Keratinocyte (primary cell): Measurements from ENCODE around the gene ALX4.

ENCODE experiments used
- CTCF ChIP-seq, 3 experiments: IDR thresholded peaks in 1 of 3; conservative IDR thresholded peaks in 1 of 3; optimal IDR thresholded peaks in 1 of 3; 2 replicates in 2 of 3; 3 replicates in 1 of 3; pipeline versions ENCODE3 to v1.5.1; 2011; ENCODE audit warnings: low read length in 3 of 3, mild to moderate bottlenecking in 3 of 3, moderate library complexity in 2 of 3, control low read depth in 1 of 3, inconsistent platforms in 1 of 3; ENCODE audit not compliant: insufficient read depth in 2 of 3; ENCODE audit errors: extremely low read depth in 1 of 3
- EZH2 ChIP-seq: IDR thresholded peaks from one replicate; pipeline ENCODE4 v1.6.1; 2012; ENCODE audit warnings: inconsistent platforms, mild to moderate bottlenecking, low read length, moderate library complexity

- TF ChIP-seq EZH2 (peak; percentile 56), CTCF (optimal IDR thresholded peaks at IDR 0.05 in 1 of 3, IDR thresholded peaks at IDR 0.05 in 1 of 3, conservative IDR thresholded peaks at IDR 0.05 in 1 of 3; ENCODE audit: extremely low read depth in 1 of 3, insufficient read depth in 2 of 3, low read length in 3 of 3) (no peak)
Observed at GRCh38 chr11:44305026-44305469, 4.9 kb downstream of the ALX4 start.
